Right hindlimb (tissue), 1 donor: ENCODE results near the gene PRDM15.

ENCODE experiments used
- DNase-seq: peaks from one replicate; pipeline ENCODE4 v3.0.0-alpha.2; 2018

PRDM15 gene

GRCh38 chr21:41859297-41859980, 19.7 kb downstream of the PRDM15 start:
- DNase-seq = no peak

GRCh38 chr21:41858466-41859296, 20.5 kb downstream of the PRDM15 start:
- DNase-seq = no peak

GRCh38 chr21:41857771-41858300, 21.3 kb downstream of the PRDM15 start:
- no peak for DNase-seq

- DNase-seq = no peak
Observed at GRCh38 chr21:41856572-41856971, 22.6 kb downstream of the PRDM15 start.

GRCh38 chr21:41854426-41854995, 24.6 kb downstream of the PRDM15 start:
- no peak for DNase-seq

GRCh38 chr21:41852929-41853320, 26.2 kb downstream of the PRDM15 start:
- DNase-seq = no peak

GRCh38 chr21:41852151-41852928, 26.8 kb downstream of the PRDM15 start:
- DNase-seq = no peak

- DNase-seq = no peak
Observed at GRCh38 chr21:41851090-41851790, 27.9 kb downstream of the PRDM15 start.

- DNase-seq = no peak
Observed at GRCh38 chr21:41850085-41850484, 29.1 kb downstream of the PRDM15 start.

GRCh38 chr21:41848958-41849580, 30.1 kb downstream of the PRDM15 start:
- DNase-seq = no peak

GRCh38 chr21:41848533-41848932, 30.6 kb downstream of the PRDM15 start:
- DNase-seq = no peak

GRCh38 chr21:41847066-41847804, 31.9 kb downstream of the PRDM15 start:
- no peak for DNase-seq

- no peak for DNase-seq
Observed at GRCh38 chr21:41846536-41846935, 32.6 kb downstream of the PRDM15 start.

- no peak for DNase-seq
Observed at GRCh38 chr21:41846033-41846317, 33.2 kb downstream of the PRDM15 start.

GRCh38 chr21:41845310-41846032, 33.7 kb downstream of the PRDM15 start:
- no peak for DNase-seq

- DNase-seq = no peak
Observed at GRCh38 chr21:41843584-41843983, 35.6 kb downstream of the PRDM15 start.

GRCh38 chr21:41840880-41841279, 38.3 kb downstream of the PRDM15 start:
- DNase-seq = no peak

- DNase-seq = no peak
Observed at GRCh38 chr21:41839387-41840000, 39.6 kb downstream of the PRDM15 start.

GRCh38 chr21:41837756-41838297, 41.3 kb downstream of the PRDM15 start:
- DNase-seq = no peak
